GM19023 (cell line): ENCODE measurements around the gene AP3S1.
"Not testable (repeated sequence)": the region's sequence is repeated elsewhere in the genome, so short reads cannot be mapped to it uniquely, and the experiment has no call there.

Experiments
- ATAC-seq: cut with Tn5 transposase; IDR thresholded peaks from one replicate; pipeline ENCODE4 v1.9.1; 2021; ENCODE audit warnings: mild to moderate bottlenecking, moderate library complexity; ENCODE audit not compliant: unreplicated experiment

Gene AP3S1

DNA sequence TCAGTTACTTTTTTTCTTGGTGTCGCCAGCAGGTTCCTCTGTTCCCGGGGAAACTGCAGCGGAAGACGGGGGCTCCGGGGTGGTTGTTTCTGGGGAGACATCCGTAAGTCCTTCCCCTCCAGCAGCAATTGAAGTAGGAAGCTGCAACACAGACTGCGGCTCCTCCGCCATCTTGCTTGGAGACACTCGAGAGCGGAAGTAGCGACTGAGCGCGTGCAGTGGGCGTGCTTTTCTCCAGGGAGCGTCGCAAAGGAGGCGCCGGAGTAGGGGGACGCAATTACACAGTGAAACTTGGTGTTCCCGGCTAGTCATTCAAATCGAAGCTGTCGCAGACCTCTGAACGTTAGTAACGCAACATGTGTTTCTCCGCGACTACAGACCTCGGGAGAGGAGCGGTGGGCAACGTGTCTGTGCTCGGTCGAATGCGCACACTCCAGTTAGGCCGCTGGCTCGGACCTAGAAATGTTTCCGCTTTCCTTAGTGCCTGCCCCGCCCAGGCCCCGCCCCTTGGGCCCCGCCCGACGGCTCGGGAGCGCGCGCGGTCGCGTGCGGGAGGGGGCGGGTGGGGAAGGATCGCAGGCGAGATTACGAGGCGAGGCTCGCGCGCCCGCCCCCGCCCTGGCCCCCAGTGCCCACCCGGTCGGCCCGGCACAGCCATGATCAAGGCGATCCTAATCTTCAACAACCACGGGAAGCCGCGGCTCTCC, at the start of gene AP3S1, which contains the start of gene ATG12:
Gene AP3S1, plus strand, starts transcription at position 554 of the 707 bp plus-strand sequence. Its CDS starts 103 bp downstream, at position 657.
Gene ATG12, minus strand, starts transcription at position 184 of the 707 bp plus-strand sequence. Its CDS starts 13 bp downstream, at position 171.
- peak; percentile 81 for ATAC-seq

DNA sequence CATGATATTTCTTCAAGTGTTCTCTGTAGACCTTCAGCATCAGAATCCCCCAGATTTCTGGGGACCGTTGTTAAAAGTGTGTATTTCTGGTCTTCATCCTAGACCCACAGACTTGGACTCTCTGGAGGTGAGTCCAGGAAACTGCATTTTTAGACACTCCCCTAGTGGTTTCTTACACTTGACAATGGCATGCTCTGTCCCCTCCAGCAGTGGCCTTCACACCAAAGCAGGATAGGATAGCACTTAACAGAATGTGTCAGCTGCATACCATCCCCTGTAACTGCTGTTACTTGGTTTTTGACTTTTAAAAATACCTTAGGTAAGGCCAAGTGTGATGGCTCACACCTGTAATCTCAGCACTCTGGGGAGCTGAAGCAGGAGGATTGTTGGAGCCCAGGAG, 46.0 kb upstream of the AP3S1 start:
- no peak for ATAC-seq

DNA sequence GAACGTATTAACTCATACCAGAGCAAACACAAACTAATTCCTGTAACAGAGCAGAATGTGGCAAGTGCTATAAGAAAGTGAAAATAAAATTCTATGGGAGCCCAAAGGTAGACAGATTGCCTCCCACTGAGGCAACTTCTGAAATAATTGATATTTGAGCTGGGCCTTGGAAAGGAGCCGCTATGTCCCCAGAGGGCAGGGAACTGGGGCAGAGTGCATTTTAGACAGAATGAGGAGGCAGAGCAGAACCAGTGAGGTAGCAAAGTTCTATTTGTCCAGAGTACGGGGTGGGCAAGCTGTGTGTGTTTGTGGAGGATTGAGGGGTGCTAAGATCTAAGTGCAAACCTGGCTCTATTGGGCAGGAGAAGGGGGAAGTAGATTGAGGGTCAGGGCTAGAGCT, 45.1 kb upstream of the AP3S1 start:
- ATAC-seq = no peak

DNA sequence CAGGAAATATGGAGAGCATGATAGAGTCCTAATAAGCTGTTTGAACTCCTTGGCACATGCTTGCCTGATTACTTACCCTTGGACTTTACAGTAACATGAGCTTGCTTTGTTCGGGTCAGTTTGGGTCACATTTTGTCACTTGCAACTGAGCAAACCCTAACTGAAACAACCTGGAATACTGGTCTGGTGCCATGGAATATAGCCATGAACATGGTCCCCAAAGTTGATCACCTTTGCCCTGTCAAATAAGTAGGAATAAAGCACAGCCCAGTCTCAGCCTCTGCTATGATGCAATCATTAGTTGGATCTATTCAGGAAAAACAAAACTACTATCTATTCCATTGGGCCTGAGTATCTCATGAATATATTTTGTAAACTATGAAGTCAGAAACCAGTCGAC, 43.5 kb upstream of the AP3S1 start:
- no peak for ATAC-seq

DNA sequence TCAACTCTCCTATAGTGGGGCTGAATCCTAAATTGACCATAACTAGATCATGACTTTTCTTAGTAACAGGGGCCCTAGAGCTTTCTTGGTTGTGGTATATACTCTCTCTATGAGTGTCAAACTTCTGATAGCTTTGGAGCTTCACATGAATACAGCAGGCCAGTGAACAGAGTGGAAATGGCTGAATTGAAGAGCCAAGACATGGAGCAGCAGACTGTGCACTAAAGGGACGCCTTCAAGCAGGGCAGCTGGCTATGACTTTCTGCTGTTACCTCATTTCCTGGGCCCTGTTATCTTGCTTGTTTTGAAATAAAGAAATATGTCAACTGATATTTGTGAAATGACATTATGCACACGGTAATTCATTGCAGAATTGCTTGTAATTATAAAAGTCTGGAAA, 41.6 kb upstream of the AP3S1 start:
- ATAC-seq = no peak

DNA sequence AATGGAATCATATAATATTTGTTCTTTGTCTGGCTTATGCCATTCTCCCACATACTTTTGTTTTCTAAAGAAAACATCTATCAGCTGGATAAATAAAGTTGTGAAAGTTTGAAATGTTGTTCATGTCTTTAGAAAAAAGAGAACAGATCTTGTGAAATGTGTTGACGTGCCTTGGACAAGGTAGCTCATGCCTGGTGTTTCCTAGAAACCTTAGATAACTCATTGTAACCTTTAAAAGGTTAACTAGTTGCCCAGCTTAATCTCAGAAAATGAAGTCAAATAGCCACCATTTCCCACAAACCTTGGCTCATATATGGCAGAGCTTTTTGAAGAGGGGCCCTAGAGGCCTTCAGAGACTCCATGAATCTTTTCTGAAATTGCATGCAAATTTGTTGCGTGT, 40.6 kb upstream of the AP3S1 start:
- no peak for ATAC-seq

DNA sequence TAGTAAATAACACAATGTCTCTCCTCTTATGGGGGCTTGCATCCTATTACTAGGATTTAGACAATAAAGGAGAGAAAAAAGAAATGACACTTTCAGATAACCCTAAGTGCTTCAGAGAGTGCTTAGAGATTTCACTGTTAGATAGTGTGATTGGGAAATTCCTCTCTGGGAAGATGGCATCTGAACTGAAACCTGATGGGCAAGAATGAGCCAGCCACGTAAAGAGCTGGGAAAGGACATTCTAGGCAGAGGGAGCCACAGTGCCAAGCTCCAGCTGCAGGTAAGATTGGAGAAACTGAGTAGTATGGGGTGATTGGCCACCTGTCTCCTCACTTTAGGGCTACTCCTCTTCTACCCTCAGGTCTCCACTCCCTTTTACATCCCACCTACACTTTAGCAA, 39.8 kb upstream of the AP3S1 start:
- no peak for ATAC-seq

DNA sequence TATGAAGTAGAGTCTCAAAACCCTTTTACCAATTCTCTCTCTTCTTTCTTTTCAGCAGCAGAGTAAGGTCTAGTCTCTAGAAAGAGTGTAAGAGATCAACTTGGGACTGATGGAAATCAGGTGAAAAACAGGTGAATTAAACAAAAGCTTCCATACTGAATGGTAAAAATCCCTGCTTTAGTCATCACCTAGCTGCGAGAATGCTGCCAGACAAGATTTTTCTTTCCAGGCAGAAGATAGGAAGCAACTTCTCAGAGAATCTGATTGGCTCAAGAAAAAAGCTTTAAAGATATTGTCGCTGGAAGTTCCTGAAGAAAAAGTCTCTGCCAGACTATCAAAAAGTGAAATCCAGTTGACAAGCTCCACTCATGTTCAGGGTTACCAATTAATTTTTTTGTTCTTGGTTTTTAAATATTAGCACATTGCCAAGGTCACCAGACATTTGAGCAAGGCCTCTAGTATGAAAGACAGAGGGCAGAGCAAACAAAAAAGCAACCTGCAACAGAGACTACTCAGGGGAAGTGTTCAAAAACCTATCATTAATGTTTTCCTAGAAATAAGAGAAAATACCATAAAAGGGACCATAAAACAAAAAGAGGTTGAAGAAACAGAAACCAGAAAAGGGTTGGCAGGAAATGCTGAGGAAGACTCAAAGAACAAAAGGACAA, 34.6 kb upstream of the AP3S1 start:
- no peak for ATAC-seq

DNA sequence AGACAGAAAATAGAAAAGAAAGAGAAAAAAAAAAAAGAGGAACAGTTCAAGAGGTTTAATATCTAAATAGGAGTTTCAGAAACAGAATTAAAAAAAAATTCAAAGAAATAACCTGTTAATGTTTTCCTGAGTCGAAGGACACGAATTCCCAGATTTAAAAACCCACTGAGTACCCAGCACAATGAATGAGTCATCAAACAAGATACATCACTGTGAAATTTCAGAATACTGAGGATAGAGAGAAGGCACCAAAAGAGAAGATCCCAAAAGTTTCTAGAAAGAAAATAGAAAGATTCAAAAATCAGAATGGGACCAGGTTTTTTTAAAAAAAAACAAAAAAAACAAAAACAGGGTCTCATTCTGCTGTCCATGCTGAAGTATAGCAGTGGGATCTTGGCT, 34.1 kb upstream of the AP3S1 start:
- no peak for ATAC-seq

DNA sequence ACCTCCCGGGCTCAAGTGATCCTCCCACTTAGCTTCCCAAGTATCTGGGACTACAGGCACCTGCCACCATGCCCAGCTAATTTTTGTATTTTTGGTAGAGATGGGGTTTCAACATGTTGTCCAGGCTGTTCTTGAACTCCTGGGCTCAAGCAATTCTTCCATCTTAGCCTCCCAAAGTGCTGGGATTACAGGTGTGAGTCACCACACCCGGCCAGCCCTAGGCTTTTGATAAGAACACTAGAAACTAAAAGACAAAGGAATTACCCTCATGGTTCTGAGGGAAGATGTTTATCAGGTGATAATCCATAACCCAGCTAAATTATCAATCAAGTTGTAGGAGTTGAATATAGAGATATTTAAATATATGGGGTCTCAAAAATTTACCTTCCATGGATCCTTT, 33.7 kb upstream of the AP3S1 start:
- not testable (repeated sequence) for ATAC-seq

DNA sequence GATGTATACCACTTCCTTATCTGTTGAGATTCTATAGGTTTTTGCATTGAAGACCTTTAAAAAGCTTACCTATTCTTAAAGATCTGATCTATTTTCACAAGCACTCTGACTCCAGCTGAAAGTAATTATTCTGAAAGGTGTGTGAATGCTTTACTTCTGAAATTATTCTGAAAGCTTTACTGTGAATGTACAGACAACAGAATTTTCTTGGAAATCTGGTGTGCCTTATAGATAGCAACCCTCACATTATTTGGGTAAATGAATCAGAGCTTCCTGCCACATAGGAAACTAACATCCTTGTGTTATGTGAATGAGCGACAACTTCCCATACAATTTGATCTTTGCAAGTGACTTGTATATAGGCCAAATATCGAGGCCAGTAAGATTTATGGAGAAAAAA, 31.8 kb upstream of the AP3S1 start:
- ATAC-seq = no peak

DNA sequence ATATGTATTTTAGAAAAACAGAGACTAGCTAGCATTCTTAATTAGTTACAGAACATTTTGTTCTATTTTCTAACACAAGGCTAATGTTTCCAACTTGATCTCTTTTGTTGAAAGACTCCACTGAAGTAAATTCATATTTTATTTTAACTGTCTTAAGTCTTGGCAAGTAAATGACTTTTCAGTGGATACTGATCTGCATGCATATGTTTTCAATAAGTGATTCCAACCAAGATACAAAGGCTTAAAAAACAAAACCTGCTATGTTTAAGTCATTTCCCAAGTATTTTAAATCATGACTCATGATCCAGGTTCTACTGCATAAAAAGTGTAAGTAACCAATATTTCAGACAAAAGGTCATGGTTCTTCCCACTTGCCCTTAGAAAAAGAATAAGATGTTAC, 31.0 kb upstream of the AP3S1 start:
- ATAC-seq = no peak

DNA sequence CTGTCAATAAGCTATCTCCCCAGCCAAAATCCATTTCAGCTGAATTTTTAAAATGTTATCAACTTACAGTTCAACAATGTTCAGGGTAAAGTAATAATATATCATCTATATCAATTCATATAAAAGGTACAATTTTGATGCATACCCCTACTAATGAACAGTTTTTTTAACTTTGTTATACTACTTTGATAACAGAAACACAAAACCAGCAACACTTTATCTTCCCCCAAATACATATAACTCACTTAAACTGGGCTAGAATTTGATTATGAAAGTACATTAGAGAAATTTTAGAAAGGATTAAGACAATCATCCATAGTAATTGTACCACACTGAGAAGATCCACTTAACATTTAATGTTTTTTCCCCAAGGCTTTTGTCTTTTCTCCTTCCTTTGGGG, 30.3 kb upstream of the AP3S1 start:
- no peak for ATAC-seq

DNA sequence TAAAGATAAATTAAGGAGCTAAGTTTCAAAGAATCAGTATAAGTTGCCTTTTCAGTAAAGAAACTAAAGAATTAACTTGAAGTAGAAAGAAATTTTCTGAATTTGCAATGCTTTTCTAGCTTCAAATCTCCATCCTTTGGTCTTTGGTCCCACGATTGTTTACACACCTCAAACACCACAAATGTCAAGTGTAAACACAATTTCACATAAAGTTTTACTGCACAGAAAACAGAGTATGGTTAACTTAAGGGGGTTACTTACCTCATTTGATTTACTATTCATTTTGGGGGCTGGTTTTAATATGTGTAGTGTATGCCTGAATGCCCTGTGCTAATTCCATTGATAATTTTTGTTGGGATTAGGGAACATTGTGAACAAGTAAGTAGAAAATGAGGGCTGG, 29.4 kb upstream of the AP3S1 start:
- no peak for ATAC-seq

DNA sequence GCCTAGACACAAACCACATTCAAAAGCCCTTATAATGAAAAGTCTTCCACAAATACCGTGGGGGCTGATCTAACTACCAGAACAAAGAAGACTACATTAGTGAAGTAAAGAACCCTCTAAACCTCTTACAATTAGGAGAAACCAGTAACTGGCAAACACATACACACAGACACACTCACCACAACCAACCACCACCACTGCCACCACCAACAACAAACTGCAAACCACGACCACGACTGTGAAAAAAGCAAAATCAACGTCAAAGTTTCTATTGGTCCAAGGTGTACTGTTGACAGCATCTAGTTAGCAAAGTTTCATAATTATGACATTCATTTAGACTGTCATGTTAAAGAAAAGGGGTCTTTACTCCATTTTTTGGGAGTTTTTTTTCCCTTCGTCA, 28.0 kb upstream of the AP3S1 start:
- ATAC-seq = no peak

DNA sequence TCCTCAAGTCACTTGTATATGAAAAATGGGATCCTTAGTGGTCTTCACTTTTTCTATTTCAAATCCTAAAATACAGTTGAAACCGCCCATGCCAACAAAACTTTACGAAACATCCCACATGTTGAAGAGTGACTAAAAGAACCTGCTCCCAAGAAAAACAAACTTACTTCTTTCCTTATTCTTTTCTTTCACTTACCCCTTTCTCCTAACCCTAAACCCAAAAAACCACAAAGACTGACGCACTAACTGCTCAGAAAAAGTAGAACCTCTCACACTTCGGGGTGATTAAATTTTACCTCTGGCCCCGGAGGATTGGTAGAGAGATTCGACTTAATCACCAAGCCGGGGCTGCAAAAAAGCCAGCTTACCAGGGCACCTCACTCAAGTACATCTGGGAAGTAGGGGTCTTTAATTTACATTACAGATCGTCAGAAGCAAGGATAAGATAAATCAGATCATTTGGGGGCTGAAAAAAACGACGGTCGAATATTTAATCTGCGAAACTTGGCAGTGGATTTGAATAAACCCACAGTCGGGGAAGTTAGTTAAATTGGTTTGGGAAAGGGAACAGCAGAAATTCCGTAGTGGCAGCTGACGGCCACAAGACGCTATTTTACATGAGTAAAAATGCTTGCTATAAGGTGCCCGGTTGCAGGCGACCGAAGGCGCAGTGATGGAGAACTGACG, 26.6 kb upstream of the AP3S1 start:
- no peak for ATAC-seq

DNA sequence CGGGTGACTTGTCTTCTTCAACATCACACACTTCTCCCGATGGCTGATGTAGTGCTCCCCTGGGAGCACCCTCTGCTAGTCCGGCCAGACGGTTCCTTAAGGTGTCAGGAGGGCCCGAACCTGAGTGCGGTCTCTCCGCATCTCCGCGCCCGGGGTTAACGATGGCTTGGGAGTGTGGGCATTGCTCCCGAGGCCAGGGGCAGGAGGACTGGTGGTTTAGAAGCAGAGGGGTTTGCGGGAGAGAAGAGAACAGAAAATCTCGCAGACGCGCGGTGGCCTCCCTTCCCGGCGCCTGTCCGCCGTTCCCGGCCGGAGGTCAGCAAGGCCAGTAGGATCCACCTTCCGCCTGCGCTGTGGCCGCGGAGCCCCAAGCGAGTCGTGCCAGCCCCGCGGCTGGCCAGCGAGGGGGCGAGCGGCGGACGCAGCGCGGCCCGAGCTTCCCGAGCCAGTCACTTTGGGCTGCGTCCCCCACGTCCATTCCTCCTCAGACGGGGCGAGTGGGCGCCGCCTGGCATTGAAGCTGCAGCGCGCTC, 26.0 kb upstream of the AP3S1 start:
- ATAC-seq = no peak

DNA sequence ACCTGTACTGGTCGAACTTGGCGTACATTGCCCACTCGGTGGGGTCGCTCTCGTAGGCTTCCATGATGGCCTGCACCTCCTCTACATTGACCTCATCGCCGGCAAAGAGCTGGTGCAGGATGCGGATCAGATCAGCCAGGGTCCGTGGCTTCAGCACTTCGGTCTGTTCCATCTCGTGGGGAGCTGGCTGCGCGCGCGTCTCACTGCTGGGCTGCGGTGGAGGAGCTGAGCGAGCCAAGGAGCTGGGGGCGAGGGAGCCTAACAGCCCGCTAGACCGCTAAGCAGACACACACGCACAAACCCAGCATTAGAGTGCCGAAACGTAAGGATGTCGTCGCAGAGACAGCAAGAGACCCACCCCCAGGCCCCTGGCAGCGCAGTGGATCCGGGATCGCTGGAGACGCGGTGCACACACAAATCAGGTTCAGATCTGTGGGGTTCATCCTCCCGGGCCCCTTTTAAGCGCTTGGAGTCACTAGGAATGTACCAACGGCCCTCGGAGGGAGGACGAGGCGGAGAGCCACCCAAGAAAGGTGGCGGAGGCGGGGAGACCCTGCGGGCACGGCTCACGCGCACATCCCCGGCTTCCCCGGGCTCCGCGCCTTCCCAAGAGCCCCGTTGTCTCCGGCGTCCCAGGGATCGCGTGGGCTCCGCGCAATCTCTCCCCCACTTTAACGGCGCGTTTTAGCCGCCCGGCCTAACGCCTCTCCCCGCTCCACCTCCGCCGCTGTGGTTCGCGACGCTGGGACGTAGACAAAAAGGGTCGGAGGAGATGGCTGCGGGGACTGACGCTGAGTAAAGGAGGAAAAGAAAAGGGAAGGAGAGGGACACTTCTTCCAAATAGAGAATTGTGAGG, 25.3 kb upstream of the AP3S1 start, which contains the start of gene CDO1:
Gene CDO1, minus strand, starts transcription at position 434 of the 856 bp plus-strand sequence. Its CDS starts 262 bp downstream, at position 172.
- no peak for ATAC-seq

DNA sequence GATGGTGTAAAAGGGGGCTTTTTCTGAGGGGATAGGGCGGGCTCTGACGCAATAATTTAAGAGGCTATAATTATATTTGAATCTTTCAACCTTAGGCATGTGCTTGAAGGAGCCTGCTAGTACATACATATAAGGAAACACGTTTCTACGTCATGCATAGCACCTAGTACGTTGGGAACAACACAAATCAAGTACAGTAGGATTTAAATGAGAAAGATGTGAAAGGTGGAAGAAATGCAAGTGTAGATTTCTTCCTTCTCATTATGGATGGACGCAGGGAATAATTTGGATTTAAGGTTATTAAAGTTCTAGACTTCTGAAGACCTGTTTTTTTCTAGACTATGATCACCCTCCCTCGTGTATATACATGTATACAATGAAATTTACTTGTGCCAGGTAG, 24.3 kb upstream of the AP3S1 start:
- ATAC-seq = no peak

DNA sequence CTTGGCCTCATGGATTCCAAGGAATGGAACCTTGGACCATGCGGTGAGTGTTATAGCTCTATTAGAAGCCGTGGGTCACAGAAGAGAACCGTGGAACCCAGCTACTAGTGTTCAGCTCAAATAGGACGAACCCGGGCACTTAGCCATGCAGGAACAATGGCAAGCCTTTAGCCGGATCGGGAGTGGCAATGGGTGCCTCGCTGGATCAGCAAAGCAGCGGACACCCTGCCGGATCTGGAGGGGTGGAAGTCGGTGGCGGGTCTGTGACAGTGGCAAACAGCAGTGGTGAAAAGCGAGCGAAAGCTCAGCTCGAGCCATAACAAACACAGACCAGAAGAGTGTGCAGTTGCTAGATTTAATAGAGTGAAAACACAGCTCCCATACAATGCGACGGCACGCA, 22.9 kb upstream of the AP3S1 start:
- no peak for ATAC-seq

DNA sequence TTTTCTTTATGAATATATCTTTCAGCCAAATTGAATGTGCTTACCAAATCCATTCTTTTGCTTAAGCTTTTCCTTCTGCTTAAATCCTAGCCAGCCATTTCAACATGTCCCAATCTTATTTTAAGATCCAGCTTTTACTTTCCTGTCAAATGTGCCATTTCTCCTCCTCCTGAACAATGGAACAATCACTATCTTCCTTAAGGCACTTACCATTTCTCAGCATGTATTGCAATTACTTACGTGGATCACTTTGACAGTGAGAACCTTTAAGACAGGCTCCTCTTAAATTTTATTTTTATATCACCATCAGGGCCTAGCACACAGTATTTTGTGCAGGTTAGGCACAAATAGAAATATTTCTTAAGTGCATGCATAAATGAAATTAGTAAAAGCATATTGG, 20.9 kb upstream of the AP3S1 start:
- no peak for ATAC-seq
